CMK (cell line): ENCODE data around the gene GAGE13.
"Not testable (repeated sequence)": the region's sequence is repeated elsewhere in the genome, so short reads cannot be mapped to it uniquely, and the experiment has no call there.

Source experiments
- DNase-seq: peaks from one replicate; pipeline ENCODE4 v3.0.0-alpha.2; 2010; ENCODE audit warnings: low read depth

The GAGE13 gene

DNA sequence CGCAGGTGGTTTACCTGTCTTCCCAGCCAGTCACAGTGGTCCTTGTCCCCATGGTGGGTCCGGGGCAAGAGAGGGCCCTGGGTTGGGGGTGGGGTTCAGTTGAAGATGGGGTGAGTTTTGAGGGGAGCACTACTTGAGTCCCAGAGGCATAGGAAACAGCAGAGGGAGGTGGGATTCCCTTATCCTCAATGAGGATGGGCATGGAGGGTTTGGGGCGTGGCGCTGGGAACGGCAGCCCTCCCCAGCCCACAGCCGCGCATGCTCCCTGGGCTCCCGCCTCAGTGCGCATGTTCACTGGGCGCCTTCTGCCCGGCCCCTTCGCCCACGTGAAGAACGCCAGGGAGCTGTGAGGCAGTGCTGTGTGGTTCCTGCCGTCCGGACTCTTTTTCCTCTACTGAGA lies at the start of gene GAGE13:
GAGE13 (plus strand) TSS at position 301 of the 400 bp plus-strand sequence. CDS start 1,156 bp downstream, outside the sequence.
- DNase-seq, result not testable (repeated sequence)

- DNase-seq, result no peak
Measured at GRCh38 chrX:49282647-49283011, 48.8 kb upstream of the GAGE13 start.

GRCh38 chrX:49284212-49284611 lies 47.2 kb upstream of the GAGE13 start:
- no peak for DNase-seq

DNA sequence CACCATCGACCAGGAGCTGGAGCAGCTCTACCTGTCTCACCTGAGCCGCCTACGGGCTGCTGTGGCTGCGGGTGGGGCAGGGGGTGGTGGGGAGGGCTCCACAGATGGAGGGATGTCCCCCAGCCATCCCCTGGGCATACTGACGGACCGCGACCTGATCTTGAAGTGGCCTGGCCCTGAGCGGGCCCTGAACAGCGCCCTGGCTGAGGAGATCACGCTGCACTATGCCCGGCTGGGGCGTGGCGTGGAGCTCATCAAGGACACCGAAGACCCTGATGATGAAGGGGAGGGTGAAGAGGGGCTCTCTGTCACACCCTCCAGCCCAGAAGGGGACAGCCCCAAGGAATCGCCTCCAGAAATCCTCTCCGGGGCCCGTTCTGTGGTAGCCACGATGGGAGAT lies 45.2 kb upstream of the GAGE13 start:
- DNase-seq, result no peak

GRCh38 chrX:49286581-49286980 lies 44.8 kb upstream of the GAGE13 start:
- no peak for DNase-seq

GRCh38 chrX:49287665-49288064 lies 43.7 kb upstream of the GAGE13 start:
- no peak for DNase-seq

- no peak for DNase-seq
Measured at GRCh38 chrX:49290215-49290614, 41.2 kb upstream of the GAGE13 start.

DNA sequence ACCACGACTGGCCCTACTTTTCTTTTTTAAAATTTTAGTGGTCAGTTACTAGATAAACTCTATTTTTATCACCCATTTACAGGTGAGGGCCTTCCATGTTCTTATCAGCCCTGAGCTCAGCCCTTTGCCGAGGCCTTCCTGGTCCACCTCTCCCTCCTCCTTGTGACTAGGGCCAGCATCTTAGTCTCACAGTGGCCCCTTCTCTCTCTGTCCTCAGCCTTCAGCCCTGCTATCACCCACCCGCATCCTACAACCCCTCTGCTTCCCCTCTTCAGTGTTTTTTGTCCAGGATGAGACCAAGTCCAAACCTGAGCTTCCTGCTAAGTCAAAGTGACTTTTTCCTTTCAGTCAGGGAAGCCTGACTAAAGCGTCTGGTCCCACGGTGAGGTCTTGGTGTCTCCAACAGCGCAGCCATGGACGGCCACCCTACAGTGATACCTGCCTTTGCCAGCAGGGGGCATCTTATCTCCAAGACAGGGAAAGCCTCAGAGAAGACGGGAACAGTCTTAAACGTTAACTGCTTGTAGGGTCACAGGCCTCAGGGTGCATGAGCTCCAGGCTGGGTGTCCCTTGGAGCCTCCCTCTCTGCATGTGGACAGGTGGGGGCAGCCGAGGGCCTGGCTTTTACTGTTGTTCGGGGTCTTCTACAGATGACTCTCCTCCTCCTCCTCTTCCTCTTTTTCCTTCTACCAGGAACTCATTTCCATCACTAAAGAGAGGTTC lies 39.6 kb upstream of the GAGE13 start:
- DNase-seq, result peak; percentile 42

GRCh38 chrX:49292400-49293362 lies 38.7 kb upstream of the GAGE13 start:
- DNase-seq, result no peak

DNA sequence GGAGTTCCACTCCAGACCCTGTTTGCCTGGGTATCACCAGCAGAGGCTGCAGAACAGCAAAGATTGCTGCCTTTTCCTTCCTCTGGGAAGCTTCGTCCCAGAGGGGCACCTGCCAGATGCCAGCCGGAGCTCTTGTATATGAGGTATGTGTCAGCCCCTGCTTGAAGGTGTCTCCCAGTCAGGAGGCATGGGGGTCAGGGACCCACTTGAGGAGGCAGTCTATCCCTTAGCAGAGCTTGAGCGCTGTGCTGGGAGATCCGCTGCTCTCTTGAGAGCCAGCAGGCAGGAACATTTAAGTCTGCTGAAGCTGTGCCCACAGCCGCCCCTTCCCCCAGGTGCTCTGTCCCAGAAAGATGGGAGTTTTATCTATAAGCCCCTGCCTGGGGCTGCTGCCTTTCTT lies 32.1 kb upstream of the GAGE13 start:
- DNase-seq, result not testable (repeated sequence)

GRCh38 chrX:49300703-49301102 lies 30.7 kb upstream of the GAGE13 start:
- no peak for DNase-seq

DNA sequence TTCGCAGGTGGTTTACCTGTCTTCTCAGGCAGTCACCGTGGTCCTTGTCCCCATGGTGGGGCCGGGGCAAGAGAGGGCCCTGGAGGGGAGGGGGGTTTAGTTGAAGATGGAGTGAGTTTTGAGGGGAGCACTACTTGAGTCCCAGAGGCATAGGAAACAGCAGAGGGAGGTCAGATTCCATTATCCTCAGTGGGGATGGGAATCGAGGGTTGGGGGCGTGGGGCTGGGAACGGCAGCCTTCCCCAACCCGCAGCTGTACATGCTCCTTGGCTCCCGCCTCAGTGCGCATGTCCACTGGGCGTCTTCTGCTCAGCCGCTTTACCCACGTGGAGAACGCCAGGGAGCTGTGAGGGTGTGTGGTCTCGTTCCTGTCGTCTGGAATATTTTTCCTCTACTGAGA lies 28.0 kb upstream of the GAGE13 start, which contains the start of gene GAGE10:
GAGE10 (plus strand) TSS at position 301 of the 400 bp plus-strand sequence. CDS start 1,214 bp downstream, outside the sequence.
- DNase-seq, result no peak

- not testable (repeated sequence) for DNase-seq
Measured at GRCh38 chrX:49307775-49308174, 23.6 kb upstream of the GAGE13 start.

DNA sequence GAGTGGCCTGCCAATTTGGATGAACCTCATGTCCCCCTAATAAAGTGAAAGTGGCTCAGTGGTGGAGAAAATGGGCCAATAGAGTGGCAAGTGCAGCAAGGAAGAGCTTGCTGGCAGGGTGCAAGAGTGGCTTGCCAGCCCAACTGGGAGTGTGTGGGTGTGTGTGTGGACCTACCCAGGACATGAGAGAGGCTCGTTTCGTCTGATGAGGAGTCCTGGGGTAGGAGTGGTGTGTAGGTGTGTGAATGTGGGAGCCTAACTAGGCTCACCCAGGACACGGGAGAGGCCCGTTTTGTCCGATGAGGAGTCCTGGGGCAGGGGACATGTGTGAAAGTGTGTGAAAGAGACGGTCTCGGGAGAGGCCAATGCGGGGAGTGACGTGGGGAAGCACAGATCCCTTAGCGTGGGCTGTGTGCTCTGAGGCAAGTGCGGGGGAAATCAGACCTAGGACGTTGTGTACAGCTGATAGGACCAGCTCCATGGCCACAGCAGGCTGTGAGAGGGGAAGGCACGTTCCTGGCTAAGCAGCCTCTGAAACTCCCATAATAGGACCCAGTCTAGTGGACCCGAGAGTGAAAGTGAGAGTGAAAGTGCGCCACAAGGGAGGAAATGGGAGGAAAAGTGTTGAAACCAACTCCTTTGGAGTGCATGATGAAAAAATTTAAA lies 22.6 kb upstream of the GAGE13 start:
- DNase-seq, result no peak

GRCh38 chrX:49309401-49309981 lies 21.9 kb upstream of the GAGE13 start:
- DNase-seq, result no peak

GRCh38 chrX:49310371-49310770 lies 21.0 kb upstream of the GAGE13 start:
- DNase-seq, result no peak

- no peak for DNase-seq
Measured at GRCh38 chrX:49312176-49312575, 19.2 kb upstream of the GAGE13 start.

DNA sequence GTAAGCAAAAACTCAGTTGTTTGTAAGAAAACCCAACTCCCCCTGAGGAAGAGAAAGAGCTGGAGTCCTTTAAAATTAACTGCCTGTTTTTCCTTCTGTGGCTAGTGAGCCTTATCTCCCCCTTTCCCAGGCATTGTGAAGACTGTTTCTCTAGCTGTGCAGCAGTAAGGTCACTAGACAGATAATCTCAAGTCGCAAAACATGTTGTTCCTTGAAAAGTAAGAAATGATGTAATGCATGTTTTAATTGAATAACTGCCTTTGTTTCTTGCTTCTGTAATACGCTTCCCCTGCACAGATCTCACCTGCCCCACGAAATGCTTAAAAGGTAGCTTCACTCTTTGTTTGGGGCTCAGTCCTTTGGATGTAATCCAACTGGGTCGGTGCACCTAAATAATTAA lies 15.3 kb upstream of the GAGE13 start:
- DNase-seq, result no peak

GRCh38 chrX:49321737-49322136 lies 9.6 kb upstream of the GAGE13 start, which contains the start of gene GAGE12J:
TSS of gene GAGE12J (plus strand) at chrX:49322037. CDS start at chrX:49323194, 1,157 bp downstream.
- DNase-seq, result not testable (repeated sequence)

DNA sequence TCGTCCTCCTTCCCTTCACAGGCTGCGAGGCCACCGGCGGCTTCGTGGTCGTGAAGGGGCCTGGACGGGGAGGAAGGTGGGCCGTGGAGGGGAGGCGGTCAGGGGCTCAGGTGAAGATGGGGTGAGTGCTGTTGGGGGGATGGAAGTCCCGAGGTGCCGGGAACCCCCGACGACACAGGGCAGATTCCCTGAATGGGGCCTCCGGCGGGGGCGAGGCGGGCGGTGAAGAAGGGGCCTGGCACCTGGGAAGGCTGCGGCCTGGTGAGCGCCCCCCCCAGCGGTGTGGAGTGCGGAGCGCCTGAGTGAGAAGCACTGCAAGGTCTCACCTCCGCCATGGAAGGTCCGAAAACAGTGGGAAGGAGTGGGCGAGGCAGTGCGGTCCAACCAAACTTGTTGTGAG lies 9.1 kb upstream of the GAGE13 start:
- not testable (repeated sequence) for DNase-seq

DNA sequence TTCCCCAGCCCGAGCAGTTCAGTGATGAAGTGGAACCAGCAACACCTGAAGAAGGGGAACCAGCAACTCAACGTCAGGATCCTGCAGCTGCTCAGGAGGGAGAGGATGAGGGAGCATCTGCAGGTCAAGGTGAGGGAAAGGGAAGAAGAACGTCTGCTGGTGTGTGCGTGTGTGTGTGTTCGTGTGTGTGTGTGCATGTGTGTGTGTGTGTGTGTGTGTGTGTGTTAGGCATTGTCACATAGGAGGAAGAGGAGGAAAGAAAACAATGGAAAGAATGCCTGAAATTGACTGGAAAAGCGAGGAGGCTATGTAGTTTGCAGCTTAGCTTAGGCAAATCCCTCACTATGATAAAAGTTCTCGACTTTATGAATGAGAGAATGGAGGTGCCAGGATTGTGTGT lies 7.6 kb upstream of the GAGE13 start:
- not testable (repeated sequence) for DNase-seq

- DNase-seq, result not testable (repeated sequence)
Measured at GRCh38 chrX:49330421-49330820, 961 bp upstream of the GAGE13 start.
